ENCODE measurements around the gene EMP1. TPM values are rescaled to one million over a fixed set of nuclear protein-coding genes. Genes with fewer than 3 reads are reported as not detected.

Gene EMP1
- total and polyA plus RNA-seq, 12 donors = 46.2 to 403 (median 88.5) TPM

DNA sequence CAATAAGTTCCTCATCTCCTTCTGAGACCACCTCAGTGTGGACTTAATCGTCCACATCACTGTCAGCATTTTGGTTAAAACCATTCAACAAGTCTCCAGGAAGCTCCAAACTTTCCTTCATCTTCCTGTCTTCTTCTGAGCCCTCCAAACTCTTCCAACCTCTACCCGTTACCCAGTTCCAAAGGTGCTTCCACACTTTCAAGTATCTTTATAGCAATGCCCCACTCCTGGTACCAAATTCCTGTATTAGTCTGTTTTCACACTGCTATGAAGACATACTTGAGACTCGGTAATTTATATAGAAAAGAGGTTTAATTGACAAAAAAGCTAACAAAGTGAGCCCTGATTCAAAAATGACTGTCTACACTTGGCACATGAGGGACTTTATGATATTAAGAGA is 22.8 kb downstream of the EMP1 start:
- WGBS, 2 donors = 94 to 95% methylated on average over 3 of the region's 3 CpGs
- ATAC-seq (no peak), DNase-seq (no peak)
- Histone ChIP-seq H3K4me1 (peaks cover 0 to 10% (median 0%) of the 10 kb centered on the region in 9 donors), H3K4me3 (no peak overlapping the region), H3K9me3 (no peaks in the 10 kb centered on the region), H3K27ac (no peak overlapping the region), H3K36me3 (peaks cover 0 to 62% (median 17%) of the 10 kb centered on the region in 9 donors), H3K27me3 (no peaks in the 10 kb centered on the region)
- TF ChIP-seq, protein P1, sequence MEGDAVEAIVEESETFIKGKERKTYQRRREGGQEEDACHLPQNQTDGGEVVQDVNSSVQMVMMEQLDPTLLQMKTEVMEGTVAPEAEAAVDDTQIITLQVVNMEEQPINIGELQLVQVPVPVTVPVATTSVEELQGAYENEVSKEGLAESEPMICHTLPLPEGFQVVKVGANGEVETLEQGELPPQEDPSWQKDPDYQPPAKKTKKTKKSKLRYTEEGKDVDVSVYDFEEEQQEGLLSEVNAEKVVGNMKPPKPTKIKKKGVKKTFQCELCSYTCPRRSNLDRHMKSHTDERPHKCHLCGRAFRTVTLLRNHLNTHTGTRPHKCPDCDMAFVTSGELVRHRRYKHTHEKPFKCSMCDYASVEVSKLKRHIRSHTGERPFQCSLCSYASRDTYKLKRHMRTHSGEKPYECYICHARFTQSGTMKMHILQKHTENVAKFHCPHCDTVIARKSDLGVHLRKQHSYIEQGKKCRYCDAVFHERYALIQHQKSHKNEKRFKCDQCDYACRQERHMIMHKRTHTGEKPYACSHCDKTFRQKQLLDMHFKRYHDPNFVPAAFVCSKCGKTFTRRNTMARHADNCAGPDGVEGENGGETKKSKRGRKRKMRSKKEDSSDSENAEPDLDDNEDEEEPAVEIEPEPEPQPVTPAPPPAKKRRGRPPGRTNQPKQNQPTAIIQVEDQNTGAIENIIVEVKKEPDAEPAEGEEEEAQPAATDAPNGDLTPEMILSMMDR (IDR thresholded peaks at IDR 0.05) = no peak
- intact Hi-C loops (cut with DNase I) = loop anchor here in 5 of 10 donors (10.0 kb wide), 2 partner anchors 195 to 215 kb away; partner anchors contain the start of gene HEBP1 (in 2 of the 5)

DNA sequence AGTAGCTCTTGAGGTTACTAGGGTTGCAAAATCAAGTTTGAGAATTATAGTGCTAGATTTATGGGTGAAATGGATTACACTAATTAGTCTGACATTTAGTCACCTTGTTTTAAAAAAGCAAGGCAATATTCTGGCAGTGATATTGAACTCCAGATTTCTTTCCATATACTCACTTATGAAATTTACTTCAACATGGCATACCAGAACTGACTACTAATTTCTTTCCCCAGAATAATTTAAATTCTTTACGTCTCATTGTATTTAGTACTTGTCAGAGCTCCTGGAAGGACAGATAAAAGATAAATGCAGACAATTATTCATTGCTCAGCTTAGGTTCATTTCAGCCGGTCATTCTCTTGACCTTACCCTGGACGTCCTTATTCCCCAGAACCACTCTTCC is 24.3 kb downstream of the EMP1 start:
- H3K27me3 ChIP-seq = no peaks in the 10 kb centered on the region
- intact Hi-C loops (cut with DNase I) = no loop called here

DNA sequence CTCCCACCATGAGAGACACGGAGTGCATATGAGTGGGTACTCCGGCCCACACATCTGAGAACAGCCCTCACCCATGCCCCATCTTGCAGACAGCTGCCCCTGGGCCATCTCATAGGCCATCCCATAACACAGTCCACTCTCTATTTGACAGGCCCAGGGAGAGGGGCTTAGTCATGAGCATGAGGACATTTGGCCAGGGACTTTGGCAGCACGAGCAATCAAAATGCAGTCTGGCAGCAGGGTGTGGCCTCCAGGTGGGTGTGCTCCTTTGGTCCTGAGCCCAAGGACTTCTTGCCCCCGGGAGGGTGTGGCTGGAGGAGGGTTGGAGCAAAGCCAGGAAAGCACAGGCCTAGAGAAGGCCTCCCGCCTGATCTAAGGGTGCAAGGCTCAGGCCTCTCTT is 25.6 kb downstream of the EMP1 start:
- intact Hi-C loops (cut with DNase I) = no loop called here
- Histone ChIP-seq H3K27me3 (peaks cover 0 to under 1% (median 0%) of the 10 kb centered on the region in 7 donors), H3K36me3 (peaks cover 0 to 35% (median 2%) of the 10 kb centered on the region in 9 donors), H3K4me1 (peaks cover 0 to 10% (median 0%) of the 10 kb centered on the region in 9 donors), H3K4me3 (no peak overlapping the region), H3K9me3 (no peaks in the 10 kb centered on the region), H3K27ac (no peak overlapping the region)
- WGBS, 2 donors = 69 to 74% methylated on average over 5 of the region's 5 CpGs
- ATAC-seq (peak; percentile 9 to 76 (median 54)), DNase-seq (peak in 1 of 2 donors; percentile 20)
- TF ChIP-seq, protein P1 (IDR thresholded peaks at IDR 0.05) = no peak

More for the DNA sequence above, 24.3 kb downstream of the EMP1 start:
- TF ChIP-seq, protein P1 (IDR thresholded peaks at IDR 0.05) = no peak
- Histone ChIP-seq H3K4me1 (peaks cover 0 to 10% (median 0%) of the 10 kb centered on the region in 9 donors), H3K4me3 (no peak overlapping the region), H3K27ac (no peak overlapping the region), H3K9me3 (no peaks in the 10 kb centered on the region), H3K36me3 (peaks cover 0 to 47% (median 13%) of the 10 kb centered on the region in 9 donors)
- ATAC-seq (no peak), DNase-seq (no peak)
- WGBS, 2 donors = 84 to 90% methylated on average over 3 of the region's 3 CpGs

DNA sequence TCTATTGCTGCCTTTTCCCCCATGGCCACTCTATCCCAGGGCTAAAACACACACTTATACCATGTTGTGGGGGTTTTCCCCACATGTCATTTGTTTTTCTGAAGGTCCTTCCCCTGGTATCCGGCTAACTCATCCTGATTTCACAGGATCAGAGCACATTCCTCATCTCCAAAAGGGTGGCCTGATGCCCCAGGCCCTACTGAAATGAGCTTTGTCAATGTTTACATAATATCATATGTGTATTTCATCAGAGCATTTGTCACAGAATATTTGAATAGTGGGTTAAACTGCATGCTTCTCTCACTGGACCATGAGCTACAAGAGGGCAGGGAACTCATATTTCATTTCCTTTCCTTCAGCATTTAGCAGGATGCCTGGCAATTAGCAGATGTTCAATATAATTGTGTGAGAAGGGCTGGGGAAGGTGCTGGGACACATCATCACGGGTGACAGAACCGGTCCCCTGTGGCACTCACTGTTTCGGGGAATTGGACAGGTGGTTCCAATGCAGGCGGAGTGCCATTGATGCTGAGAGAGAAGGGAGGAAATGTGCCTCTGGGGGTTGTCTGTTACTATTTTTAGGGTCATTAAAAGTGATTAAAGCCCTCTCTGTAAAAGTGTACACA is 26.8 kb downstream of the EMP1 start:
- Histone ChIP-seq H3K27ac (no peak overlapping the region), H3K36me3 (peaks cover 0 to 23% (median 0%) of the 10 kb centered on the region in 9 donors), H3K4me3 (no peak overlapping the region), H3K4me1 (peaks cover 0 to 10% (median 0%) of the 10 kb centered on the region in 9 donors), H3K27me3 (peaks cover 0 to 7% (median 0%) of the 10 kb centered on the region in 7 donors), H3K9me3 (no peaks in the 10 kb centered on the region)
- ATAC-seq (no peak), DNase-seq (no peak)
- intact Hi-C loops (cut with DNase I) = no loop called here
- TF ChIP-seq, protein P1 (IDR thresholded peaks at IDR 0.05) = no peak
- 76 to 80% methylated on average over 5 of the region's 5 CpGs for WGBS, 2 donors
